Central memory CD8-positive, alpha-beta T cell (primary cell): ENCODE results near the gene LIG3.
A peak's percentile ranks its signal among the peaks of the same experiment; 100 is the strongest.

Experiments
- ATAC-seq: fragments of 150-1000 bp; cut with Tn5 transposase; replicated peaks from 2 replicates; pipeline ENCODE4 v1.10.0; 2022; ENCODE audit warnings: mild to moderate bottlenecking, moderate FRiP score, moderate number of reproducible peaks; ENCODE audit not compliant: poor library complexity, severe bottlenecking; ENCODE audit errors: extremely low read depth
- DNase-seq, 2 donors: peaks; one replicate each; pipeline ENCODE4 v3.0.0; 2021; ENCODE audit warnings: low spot score in 2 of 2
- H3K27ac Mint-ChIP-seq: one replicate; pipeline ENCODE4 v1.8.0; 2022; ENCODE audit warnings: low read depth, mild to moderate bottlenecking, moderate library complexity, mixed read lengths
- H3K27me3 Mint-ChIP-seq: one replicate; pipeline ENCODE4 v1.8.0; 2022; ENCODE audit warnings: mixed read lengths
- H3K36me3 Mint-ChIP-seq: one replicate; pipeline ENCODE4 v1.8.0; 2022; ENCODE audit warnings: mild to moderate bottlenecking, moderate library complexity, mixed read lengths; ENCODE audit not compliant: insufficient read depth
- H3K4me1 Mint-ChIP-seq: one replicate; pipeline ENCODE4 v1.8.0; 2022; ENCODE audit warnings: mixed read lengths
- H3K4me3 Mint-ChIP-seq: one replicate; pipeline ENCODE4 v1.8.0; 2022; ENCODE audit warnings: mild to moderate bottlenecking, moderate library complexity, mixed read lengths
- H3K9me3 Mint-ChIP-seq: one replicate; pipeline ENCODE4 v1.8.0; 2022; ENCODE audit warnings: mixed read lengths

Gene LIG3

DNA sequence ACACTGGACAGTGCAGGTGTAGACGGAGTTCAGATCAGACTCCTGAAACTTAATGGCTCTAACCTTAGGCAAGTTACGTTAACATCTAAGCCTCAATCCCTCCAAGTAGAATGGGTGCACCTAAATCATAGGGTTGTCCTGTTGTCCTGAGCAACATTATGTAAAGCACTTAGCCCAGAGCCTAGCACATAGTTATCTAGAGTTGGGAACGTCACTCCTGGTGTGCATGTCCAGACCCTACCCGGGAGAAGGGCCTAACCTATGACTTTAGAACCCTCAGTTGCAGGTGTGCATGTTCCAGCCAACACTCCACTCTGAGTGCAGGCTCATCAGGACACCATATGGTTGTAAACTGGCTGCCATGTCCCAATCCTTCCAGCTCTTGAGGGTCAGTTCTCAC, 26.0 kb downstream of the LIG3 start:
- peak overlapping the region; percentile 51 for H3K27ac Mint-ChIP-seq
- no peaks in the 10 kb centered on the region for H3K27me3 Mint-ChIP-seq

GRCh38 chr17:35006961-35007360, 26.6 kb downstream of the LIG3 start:
- no peak for DNase-seq
- H3K9me3 Mint-ChIP-seq: no peaks in the 10 kb centered on the region
- peaks cover 7% of the 10 kb centered on the region for H3K4me1 Mint-ChIP-seq
- peaks cover 33% of the 10 kb centered on the region for H3K36me3 Mint-ChIP-seq
- peak overlapping the region; percentile 82 for H3K27ac Mint-ChIP-seq
- ATAC-seq: no peak
- no peak overlapping the region for H3K4me3 Mint-ChIP-seq
- H3K27me3 Mint-ChIP-seq: no peaks in the 10 kb centered on the region

More for the DNA sequence above, 26.0 kb downstream of the LIG3 start:
- H3K36me3 Mint-ChIP-seq: peaks cover 32% of the 10 kb centered on the region
- peaks cover 7% of the 10 kb centered on the region for H3K4me1 Mint-ChIP-seq
- H3K4me3 Mint-ChIP-seq: no peak overlapping the region
- no peak for DNase-seq
- no peaks in the 10 kb centered on the region for H3K9me3 Mint-ChIP-seq
- no peak for ATAC-seq

DNA sequence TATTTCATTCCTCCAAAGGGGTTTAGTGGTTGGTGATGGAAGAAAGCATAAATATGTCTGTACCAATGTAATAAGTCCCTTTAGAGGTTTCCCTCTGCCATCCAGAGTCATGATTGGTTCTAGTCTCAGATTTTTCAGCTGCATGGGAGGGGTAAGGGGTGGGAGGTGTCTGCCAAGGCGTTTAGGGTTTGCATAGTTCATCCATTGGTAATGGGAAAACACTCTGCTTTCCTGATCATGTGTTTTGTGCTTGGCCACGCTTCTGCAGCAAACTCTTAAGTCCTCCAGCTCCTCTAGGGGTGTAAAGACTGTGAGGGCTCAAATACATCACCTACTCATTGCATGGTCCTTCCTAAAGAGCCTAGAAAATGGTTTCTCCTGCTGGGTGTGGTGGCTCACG, 29.8 kb downstream of the LIG3 start:
- no peak overlapping the region for H3K27ac Mint-ChIP-seq
- peaks cover 35% of the 10 kb centered on the region for H3K36me3 Mint-ChIP-seq
- no peak for ATAC-seq

DNA sequence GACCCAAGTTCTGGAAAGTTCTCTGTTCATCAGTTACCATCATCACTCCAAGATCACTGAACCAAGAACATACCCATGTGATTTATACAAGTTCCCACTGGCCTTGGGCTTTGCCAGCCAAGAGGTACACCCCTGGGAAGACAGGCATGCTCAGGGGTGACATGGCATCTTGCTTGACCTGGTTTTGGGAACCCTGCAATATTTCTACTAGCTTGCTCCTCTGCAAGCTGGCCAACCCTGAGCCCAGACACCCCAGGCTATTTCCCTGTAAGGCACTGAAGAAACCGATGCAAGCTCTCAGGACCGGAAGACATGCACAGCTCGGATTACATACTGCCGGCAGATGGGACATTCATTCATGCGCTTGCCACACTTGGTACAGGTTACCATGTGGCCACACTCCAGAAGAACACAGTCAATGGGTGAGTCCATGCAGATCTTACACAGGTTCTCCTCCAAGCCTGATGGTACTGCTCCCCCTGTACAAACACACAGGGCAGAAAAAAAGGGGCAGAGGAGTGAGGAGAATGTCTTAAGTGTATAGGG, 31.4 kb downstream of the LIG3 start:
- H3K4me1 Mint-ChIP-seq: peaks cover 7% of the 10 kb centered on the region
- H3K27me3 Mint-ChIP-seq: no peaks in the 10 kb centered on the region
- no peak overlapping the region for H3K4me3 Mint-ChIP-seq
- peaks cover 40% of the 10 kb centered on the region for H3K36me3 Mint-ChIP-seq
- no peaks in the 10 kb centered on the region for H3K9me3 Mint-ChIP-seq
- ATAC-seq (no peak), DNase-seq (no peak)
- H3K27ac Mint-ChIP-seq: no peak overlapping the region

More for the DNA sequence above, 29.8 kb downstream of the LIG3 start:
- no peak for DNase-seq
- peaks cover 7% of the 10 kb centered on the region for H3K4me1 Mint-ChIP-seq
- H3K4me3 Mint-ChIP-seq: no peak overlapping the region
- H3K9me3 Mint-ChIP-seq: no peaks in the 10 kb centered on the region
- no peaks in the 10 kb centered on the region for H3K27me3 Mint-ChIP-seq

GRCh38 chr17:35016369-35016768, 36.1 kb downstream of the LIG3 start:
- H3K27me3 Mint-ChIP-seq: no peaks in the 10 kb centered on the region
- ATAC-seq (no peak), DNase-seq (no peak)
- H3K4me1 Mint-ChIP-seq: peaks cover 21% of the 10 kb centered on the region
- peaks cover 41% of the 10 kb centered on the region for H3K36me3 Mint-ChIP-seq
- H3K4me3 Mint-ChIP-seq: no peak overlapping the region
- H3K27ac Mint-ChIP-seq: peak overlapping the region; percentile 10
- H3K9me3 Mint-ChIP-seq: no peaks in the 10 kb centered on the region

- peaks cover 25% of the 10 kb centered on the region for H3K4me1 Mint-ChIP-seq
- no peaks in the 10 kb centered on the region for H3K9me3 Mint-ChIP-seq
- DNase-seq (no peak), ATAC-seq (no peak)
- H3K27me3 Mint-ChIP-seq: no peaks in the 10 kb centered on the region
- H3K4me3 Mint-ChIP-seq: no peak overlapping the region
- H3K27ac Mint-ChIP-seq: peak overlapping the region; percentile 10
- peaks cover 42% of the 10 kb centered on the region for H3K36me3 Mint-ChIP-seq
Observed at GRCh38 chr17:35017021-35017420, 36.7 kb downstream of the LIG3 start.

DNA sequence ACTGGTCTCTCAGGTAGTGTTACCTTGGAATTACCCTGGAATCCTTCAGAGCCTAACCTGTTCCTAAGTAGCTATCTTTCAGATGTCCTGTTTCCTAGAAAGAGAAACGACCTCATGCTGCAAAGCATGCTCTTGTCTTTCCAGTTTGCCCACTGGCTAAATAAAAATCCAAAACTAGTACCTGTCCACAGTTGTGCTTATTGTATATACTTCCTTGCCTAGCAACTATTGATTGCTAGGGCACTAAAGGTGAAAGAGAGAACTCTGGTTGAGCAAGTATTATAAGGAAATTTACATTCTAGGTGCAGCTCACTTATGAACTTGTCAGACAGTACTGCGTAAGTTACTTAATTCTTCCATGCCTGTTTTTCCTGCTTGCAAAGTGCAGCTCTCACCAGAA, 38.5 kb downstream of the LIG3 start:
- DNase-seq: no peak
- ATAC-seq: no peak
- Mint-ChIP-seq H3K36me3 (peaks cover 44% of the 10 kb centered on the region), H3K27ac (no peak overlapping the region), H3K4me1 (peaks cover 43% of the 10 kb centered on the region), H3K27me3 (no peaks in the 10 kb centered on the region), H3K9me3 (no peaks in the 10 kb centered on the region), H3K4me3 (no peak overlapping the region)

DNA sequence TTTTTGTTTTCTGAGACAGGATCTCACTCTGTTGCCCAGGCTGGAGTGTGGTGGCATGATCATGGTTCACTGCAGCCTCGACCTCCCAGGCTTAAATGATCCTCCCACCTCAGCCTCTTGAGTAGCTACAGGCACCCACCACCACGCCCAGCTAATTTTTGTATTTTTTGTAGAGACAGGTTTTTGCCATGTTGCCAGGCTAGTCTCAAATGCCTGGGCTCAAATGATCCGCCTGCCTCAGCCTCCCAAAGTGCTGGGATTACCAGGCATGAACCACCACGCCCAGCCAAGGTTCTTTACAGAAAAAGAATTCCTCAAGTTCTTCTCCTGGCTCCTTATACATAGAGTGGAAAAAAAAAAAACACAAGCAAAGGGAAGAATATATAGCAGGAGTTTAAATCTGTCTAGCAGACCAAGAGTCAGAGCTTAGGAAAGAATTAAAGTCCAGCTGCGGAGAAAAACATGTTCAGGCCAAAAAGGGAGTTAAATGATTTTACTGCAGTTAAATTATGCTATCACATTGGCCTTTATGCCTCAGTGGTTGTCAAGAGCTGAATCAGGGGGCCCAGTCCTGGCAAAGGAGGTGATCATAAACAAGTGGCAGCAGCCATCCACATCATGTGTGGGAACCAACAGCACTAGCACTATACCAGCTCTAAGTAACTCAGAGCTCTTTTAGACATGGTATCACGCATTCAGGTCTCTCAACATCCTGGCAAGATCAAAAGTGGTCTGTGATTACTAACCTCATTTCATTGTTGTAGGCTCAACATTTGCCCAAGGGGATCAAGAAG, 39.3 kb downstream of the LIG3 start:
- Mint-ChIP-seq H3K27me3 (no peaks in the 10 kb centered on the region), H3K4me3 (no peak overlapping the region), H3K9me3 (no peaks in the 10 kb centered on the region), H3K36me3 (peaks cover 44% of the 10 kb centered on the region), H3K4me1 (peaks cover 45% of the 10 kb centered on the region), H3K27ac (peak overlapping the region; percentile 70)
- DNase-seq (no peak), ATAC-seq (no peak)

GRCh38 chr17:35021520-35022380, 41.4 kb downstream of the LIG3 start:
- Mint-ChIP-seq H3K4me3 (no peak overlapping the region), H3K36me3 (peaks cover 37% of the 10 kb centered on the region), H3K9me3 (no peaks in the 10 kb centered on the region), H3K4me1 (peaks cover 50% of the 10 kb centered on the region), H3K27ac (peak overlapping the region; percentile 96), H3K27me3 (no peaks in the 10 kb centered on the region)
- DNase-seq (no peak), ATAC-seq (no peak)

DNA sequence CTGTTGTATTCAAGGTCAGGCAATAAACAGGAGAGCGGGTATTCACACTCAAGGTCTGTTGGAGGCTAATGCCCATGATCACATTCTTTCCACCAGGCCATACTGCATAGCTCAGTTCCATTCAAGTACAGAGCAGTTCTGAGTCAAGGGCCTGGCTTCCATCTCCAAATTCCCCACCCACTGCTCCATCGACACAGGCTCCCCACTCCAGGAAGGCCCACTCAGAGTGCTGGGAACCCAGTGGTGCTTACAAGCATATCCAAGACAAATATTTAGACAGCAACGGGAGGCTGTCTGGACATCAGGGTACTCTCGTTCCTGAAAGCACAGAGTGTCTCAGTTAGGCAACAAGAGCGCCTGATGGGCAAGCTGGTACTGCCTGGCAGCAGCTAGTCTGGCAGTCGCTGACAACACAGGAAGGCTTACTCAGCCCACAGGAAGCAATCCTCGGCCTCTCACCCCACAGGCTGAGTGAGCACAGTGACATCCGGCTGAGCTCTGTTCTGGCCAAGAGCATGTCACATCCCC, 42.3 kb downstream of the LIG3 start:
- H3K36me3 Mint-ChIP-seq: peaks cover 37% of the 10 kb centered on the region
- DNase-seq (peak; percentile 42 to 61), ATAC-seq (peak; percentile 100)
- no peaks in the 10 kb centered on the region for H3K27me3 Mint-ChIP-seq
- peak overlapping the region; percentile 96 for H3K27ac Mint-ChIP-seq
- H3K4me1 Mint-ChIP-seq: peaks cover 43% of the 10 kb centered on the region
- H3K9me3 Mint-ChIP-seq: no peaks in the 10 kb centered on the region
- peak overlapping the region; percentile 59 for H3K4me3 Mint-ChIP-seq

- H3K9me3 Mint-ChIP-seq: no peaks in the 10 kb centered on the region
- ATAC-seq: no peak
- peaks cover 37% of the 10 kb centered on the region for H3K4me1 Mint-ChIP-seq
- peak overlapping the region; percentile 96 for H3K27ac Mint-ChIP-seq
- H3K36me3 Mint-ChIP-seq: peaks cover 37% of the 10 kb centered on the region
- H3K27me3 Mint-ChIP-seq: no peaks in the 10 kb centered on the region
- no peak for DNase-seq
- peak overlapping the region; percentile 59 for H3K4me3 Mint-ChIP-seq
Observed at GRCh38 chr17:35023538-35023937, 43.2 kb downstream of the LIG3 start.

DNA sequence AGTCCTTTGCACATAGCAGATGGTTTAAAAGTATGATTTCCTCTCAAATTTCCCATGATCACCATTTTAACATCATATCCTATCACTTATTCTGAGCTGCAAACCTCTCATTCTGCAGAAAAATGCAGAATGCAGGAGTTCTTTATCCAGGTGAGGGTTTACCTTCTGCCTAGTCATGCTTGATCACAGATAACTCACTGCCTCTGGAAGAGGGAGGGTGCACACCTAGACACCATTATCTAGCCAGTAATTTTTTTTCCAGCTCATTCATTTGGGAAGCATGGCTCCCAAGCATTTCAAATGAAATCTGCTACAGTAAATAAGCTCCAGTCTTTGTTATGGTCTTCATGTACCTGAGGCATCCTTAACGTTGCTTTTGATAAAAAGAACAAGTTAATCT, 45.2 kb downstream of the LIG3 start:
- no peaks in the 10 kb centered on the region for H3K9me3 Mint-ChIP-seq
- ATAC-seq: no peak
- no peak overlapping the region for H3K4me3 Mint-ChIP-seq
- DNase-seq: no peak
- no peak overlapping the region for H3K27ac Mint-ChIP-seq
- H3K36me3 Mint-ChIP-seq: peaks cover 29% of the 10 kb centered on the region
- peaks cover 43% of the 10 kb centered on the region for H3K4me1 Mint-ChIP-seq
- H3K27me3 Mint-ChIP-seq: no peaks in the 10 kb centered on the region
